MM.1S (cell line): Measurements from ENCODE around the gene SC5D.

Experiments
- EZH2 ChIP-seq: fragments of 300-600 bp; sonication (generic); optimal IDR thresholded peaks from 2 replicates; pipeline ENCODE3; 2017; ENCODE audit warnings: low read depth, mild to moderate bottlenecking, antibody characterized with exemption, low read length, mixed read lengths
- EZH2phosphoT487 ChIP-seq: fragments of 300-600 bp; sonication (generic); IDR thresholded peaks from 2 replicates; pipeline ENCODE4 v1.6.1; 2018; ENCODE audit warnings: antibody characterized with exemption, low read length
- TF ChIP-seq, protein P1 (sequence below): fragments of 300-600 bp; sonication (generic); IDR thresholded peaks from 2 replicates; pipeline ENCODE4 v1.5.1; 2016; ENCODE audit warnings: antibody characterized with exemption, low read length, mixed read lengths

DNA sequence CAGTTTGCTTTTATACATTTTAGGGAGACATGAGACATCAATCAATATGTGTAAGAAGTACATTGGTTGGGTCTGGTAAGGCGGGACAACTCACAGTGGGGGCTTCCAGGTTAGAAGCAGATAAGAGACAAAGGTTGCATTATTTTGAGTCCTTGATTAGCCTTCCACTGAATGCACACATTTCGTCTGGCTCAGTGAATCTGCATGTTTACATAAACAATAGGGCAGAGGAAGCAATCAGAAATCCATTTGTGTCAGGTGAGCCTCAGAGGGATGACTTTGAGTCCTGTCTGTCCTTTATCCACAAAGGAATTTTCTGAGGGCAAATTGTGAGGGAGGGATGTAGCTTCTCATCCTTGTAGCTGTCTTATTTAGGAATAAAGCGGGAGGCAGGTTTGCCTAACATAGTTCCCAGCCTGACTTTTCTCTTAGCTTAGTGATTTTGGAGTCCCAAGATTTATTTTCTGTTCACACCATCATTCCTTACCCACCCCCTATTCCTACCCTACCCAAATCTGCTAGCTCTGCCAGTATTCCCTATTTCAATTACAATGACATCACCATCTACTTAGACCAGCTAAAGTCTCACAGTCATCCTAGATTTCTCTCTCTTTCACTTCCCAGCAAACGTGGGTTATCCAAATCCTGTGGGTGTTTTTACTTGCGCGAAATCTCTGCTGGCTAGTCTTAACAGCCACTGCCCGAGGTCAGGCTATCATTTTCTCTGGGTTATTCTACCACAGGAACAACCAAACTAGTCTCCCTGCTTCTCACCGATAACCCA lies 2.9 kb downstream of the SC5D start:
- TF ChIP-seq, protein P1, sequence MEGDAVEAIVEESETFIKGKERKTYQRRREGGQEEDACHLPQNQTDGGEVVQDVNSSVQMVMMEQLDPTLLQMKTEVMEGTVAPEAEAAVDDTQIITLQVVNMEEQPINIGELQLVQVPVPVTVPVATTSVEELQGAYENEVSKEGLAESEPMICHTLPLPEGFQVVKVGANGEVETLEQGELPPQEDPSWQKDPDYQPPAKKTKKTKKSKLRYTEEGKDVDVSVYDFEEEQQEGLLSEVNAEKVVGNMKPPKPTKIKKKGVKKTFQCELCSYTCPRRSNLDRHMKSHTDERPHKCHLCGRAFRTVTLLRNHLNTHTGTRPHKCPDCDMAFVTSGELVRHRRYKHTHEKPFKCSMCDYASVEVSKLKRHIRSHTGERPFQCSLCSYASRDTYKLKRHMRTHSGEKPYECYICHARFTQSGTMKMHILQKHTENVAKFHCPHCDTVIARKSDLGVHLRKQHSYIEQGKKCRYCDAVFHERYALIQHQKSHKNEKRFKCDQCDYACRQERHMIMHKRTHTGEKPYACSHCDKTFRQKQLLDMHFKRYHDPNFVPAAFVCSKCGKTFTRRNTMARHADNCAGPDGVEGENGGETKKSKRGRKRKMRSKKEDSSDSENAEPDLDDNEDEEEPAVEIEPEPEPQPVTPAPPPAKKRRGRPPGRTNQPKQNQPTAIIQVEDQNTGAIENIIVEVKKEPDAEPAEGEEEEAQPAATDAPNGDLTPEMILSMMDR: no peak
- no peak for TF ChIP-seq EZH2phosphoT487
- no peak for TF ChIP-seq EZH2
